Immature natural killer cell (primary cell): ENCODE measurements around the gene PEPD. TPM values are rescaled to one million over a fixed set of nuclear protein-coding genes. Genes with fewer than 3 reads are reported as not detected.
"Not testable (repeated sequence)": the region's sequence is repeated elsewhere in the genome, so short reads cannot be mapped to it uniquely, and the experiment has no call there.

ENCODE experiments used
- DNase-seq, 3 donors: peaks; one replicate each; pipeline ENCODE4 v3.0.0; 2022; ENCODE audit warnings: mixed read lengths in 1 of 3
- H3K27ac Mint-ChIP-seq, 6 donors: one replicate each; pipeline ENCODE4 v1.8.0; 2020; ENCODE audit warnings: mixed read lengths in 6 of 6, mild to moderate bottlenecking in 5 of 6, inconsistent platforms in 4 of 6, moderate library complexity in 3 of 6
- H3K27me3 Mint-ChIP-seq, 3 donors: one replicate each; pipeline ENCODE4 v1.8.0; 2020 to 2021; ENCODE audit warnings: low read depth in 3 of 3, mild to moderate bottlenecking in 3 of 3, mixed read lengths in 3 of 3, moderate library complexity in 3 of 3, inconsistent platforms in 1 of 3
- H3K36me3 Mint-ChIP-seq, 3 donors: one replicate each; pipeline ENCODE4 v1.8.0; 2020; ENCODE audit warnings: mixed read lengths in 3 of 3, inconsistent platforms in 2 of 3, mild to moderate bottlenecking in 2 of 3
- H3K4me1 Mint-ChIP-seq, 2 donors: one replicate each; pipeline ENCODE4 v1.8.0; 2020; ENCODE audit warnings: inconsistent platforms in 2 of 2, mild to moderate bottlenecking in 2 of 2, mixed read lengths in 2 of 2, moderate library complexity in 1 of 2
- H3K4me3 Mint-ChIP-seq, 5 donors: one replicate each; pipeline ENCODE4 v1.8.0; 2020; ENCODE audit warnings: mild to moderate bottlenecking in 5 of 5, mixed read lengths in 5 of 5, inconsistent platforms in 3 of 5, moderate library complexity in 3 of 5
- H3K9me3 Mint-ChIP-seq, 6 donors: one replicate each; pipeline ENCODE4 v1.8.0; 2020; ENCODE audit warnings: mild to moderate bottlenecking in 6 of 6, mixed read lengths in 6 of 6, inconsistent platforms in 4 of 6, moderate library complexity in 3 of 6
- polyA plus RNA-seq, 3 donors: library from polyadenylated mRNA; unstranded; fragments of 300-500 nt; fragmentation: Illumina TruSeq; gene quantifications; one replicate each; pipeline ENCODE4 v1.2.3, GENCODE V29; 2021

PEPD gene
- polyA plus RNA-seq: 100 to 1,000 TPM; 135 to 181 (median 142) TPM

DNA sequence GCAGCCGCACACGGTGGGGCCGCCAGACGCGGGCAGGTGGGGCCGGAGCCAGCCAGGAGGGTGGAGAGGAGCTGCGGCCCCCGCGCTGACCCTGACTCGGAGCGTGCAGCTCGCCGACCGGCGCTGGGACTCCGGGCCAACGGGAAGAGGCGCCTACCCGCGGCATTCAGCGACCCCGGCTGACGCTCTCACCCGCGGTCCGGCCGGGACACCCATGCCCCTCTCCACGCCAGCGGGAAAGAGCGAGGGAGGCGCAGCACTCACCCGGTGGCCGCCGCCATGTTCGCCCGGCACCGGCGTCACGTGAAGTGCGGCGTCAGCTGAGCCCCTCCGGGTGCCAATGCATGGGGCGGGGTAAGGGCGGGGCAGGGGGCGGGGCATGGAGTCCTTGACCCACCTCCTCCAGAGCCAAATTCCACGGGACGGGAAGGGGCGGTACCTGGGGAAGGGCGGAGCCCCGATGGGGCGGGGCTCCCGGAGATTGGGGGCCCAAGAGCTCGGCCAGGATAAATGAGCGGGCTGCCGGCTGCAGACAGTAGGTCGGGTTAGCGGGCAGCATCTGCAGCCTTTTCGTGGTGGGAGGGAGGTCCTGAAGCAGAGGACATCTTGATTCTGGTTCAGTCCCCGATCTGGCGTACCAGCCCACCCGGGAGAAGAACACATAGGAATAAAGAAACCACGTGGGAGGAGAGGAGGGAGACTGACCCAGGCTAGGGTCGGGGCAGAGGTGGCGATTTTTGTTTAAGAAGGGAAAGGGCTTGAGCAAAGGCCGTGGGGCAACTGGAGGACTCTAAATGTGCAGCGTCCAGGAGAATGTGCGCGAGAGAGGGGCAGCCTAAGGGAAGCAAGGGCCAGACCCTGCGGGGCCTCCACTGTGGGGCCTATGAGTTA lies at the start of gene PEPD:
TSS of gene PEPD (minus strand) at position 312 of the 891 bp plus-strand sequence. CDS start at position 281, 31 bp downstream.
- peak; percentile 72 to 77 (median 76) for DNase-seq
- H3K4me3 Mint-ChIP-seq: peak within 1 kb of the TSS; percentile 83 to 89 (median 87)
- peaks cover 0 to 2% (median 0%) of the 10 kb centered on the region in 3 donors for H3K27me3 Mint-ChIP-seq
- peak within 1 kb of the TSS; percentile 1 to 88 (median 78) for H3K27ac Mint-ChIP-seq
- peaks cover 21 to 26% of the 10 kb centered on the region in 2 donors for H3K4me1 Mint-ChIP-seq
- H3K36me3 Mint-ChIP-seq: no peaks in the 10 kb centered on the region
- H3K9me3 Mint-ChIP-seq: no peaks in the 10 kb centered on the region

DNA sequence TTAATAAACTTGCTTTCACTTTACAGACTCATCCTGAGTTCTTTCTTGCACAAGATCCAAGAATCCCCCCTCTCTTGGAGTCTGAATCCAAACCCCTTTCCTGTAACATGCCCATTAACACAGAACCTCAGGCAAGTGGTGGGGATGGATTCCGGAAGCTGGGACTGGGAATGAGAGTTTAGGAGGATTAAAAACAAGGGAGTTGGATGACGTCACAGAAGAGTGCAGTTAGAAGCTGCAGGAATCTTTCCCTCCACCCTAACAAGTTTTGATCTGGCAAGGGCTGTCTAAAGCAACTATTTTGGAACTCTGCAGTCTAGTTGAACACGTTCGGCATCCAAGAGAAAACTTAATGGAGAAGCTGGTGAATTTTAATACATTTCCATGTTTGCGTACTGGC lies 48.2 kb upstream of the PEPD start:
- Mint-ChIP-seq H3K9me3 (peaks cover 2 to 15% (median 11%) of the 10 kb centered on the region in 6 donors), H3K4me1 (no peaks in the 10 kb centered on the region), H3K36me3 (peaks cover 0 to 2% (median 0%) of the 10 kb centered on the region in 3 donors), H3K27me3 (peaks cover 12 to 21% (median 13%) of the 10 kb centered on the region in 3 donors), H3K27ac (no peak overlapping the region), H3K4me3 (no peak overlapping the region)
- DNase-seq: no peak

GRCh38 chr19:33568706-33569105 lies 47.1 kb upstream of the PEPD start:
- H3K9me3 Mint-ChIP-seq: peaks cover 0 to 5% (median 1%) of the 10 kb centered on the region in 6 donors
- H3K36me3 Mint-ChIP-seq: no peaks in the 10 kb centered on the region
- H3K27ac Mint-ChIP-seq: no peak overlapping the region
- H3K4me3 Mint-ChIP-seq: no peak overlapping the region
- peaks cover 12 to 19% (median 13%) of the 10 kb centered on the region in 3 donors for H3K27me3 Mint-ChIP-seq
- no peaks in the 10 kb centered on the region for H3K4me1 Mint-ChIP-seq
- no peak for DNase-seq

- Mint-ChIP-seq H3K4me3 (no peak overlapping the region), H3K27ac (no peak overlapping the region), H3K9me3 (no peaks in the 10 kb centered on the region), H3K27me3 (peaks cover 7 to 14% (median 11%) of the 10 kb centered on the region in 3 donors), H3K4me1 (no peaks in the 10 kb centered on the region), H3K36me3 (no peaks in the 10 kb centered on the region)
- no peak for DNase-seq
These were observed 43.3 kb upstream of the PEPD start for GRCh38 chr19:33564836-33565338.

DNA sequence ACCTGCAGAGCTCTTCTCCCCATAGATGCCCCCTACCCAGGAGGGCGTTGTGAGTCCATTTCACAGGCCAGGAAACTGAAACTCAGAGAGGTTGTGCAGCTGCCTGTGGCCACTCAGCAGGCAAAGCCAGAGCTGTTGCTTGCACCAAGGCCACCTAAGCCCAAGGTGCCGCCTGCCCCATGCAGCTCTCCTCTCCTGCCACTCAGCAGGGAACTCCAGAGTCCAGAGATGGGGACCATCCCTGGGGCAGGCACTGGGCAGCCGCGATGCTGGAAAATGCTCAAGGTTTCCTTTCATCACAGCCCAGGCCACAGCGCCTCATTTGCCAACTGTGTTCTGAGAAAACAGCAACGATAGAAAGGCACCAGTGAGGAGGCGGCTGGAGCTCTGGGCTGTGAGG lies 41.0 kb upstream of the PEPD start:
- no peaks in the 10 kb centered on the region for H3K4me1 Mint-ChIP-seq
- peaks cover 0 to 9% (median 3%) of the 10 kb centered on the region in 3 donors for H3K27me3 Mint-ChIP-seq
- no peak overlapping the region for H3K4me3 Mint-ChIP-seq
- no peak for DNase-seq
- no peaks in the 10 kb centered on the region for H3K36me3 Mint-ChIP-seq
- H3K27ac Mint-ChIP-seq: no peak overlapping the region
- H3K9me3 Mint-ChIP-seq: no peaks in the 10 kb centered on the region

- not testable (repeated sequence) for H3K36me3 Mint-ChIP-seq, H3K4me3 Mint-ChIP-seq, H3K27me3 Mint-ChIP-seq, H3K9me3 Mint-ChIP-seq, DNase-seq, H3K4me1 Mint-ChIP-seq, H3K27ac Mint-ChIP-seq
These were observed 40.1 kb upstream of the PEPD start for GRCh38 chr19:33561666-33562065.

- Mint-ChIP-seq H3K4me3 (no peak overlapping the region), H3K9me3 (no peaks in the 10 kb centered on the region), H3K27ac (no peak overlapping the region), H3K4me1 (no peaks in the 10 kb centered on the region), H3K36me3 (no peaks in the 10 kb centered on the region), H3K27me3 (peaks cover 0 to 5% (median 2%) of the 10 kb centered on the region in 3 donors)
- no peak for DNase-seq
These were observed 39.7 kb upstream of the PEPD start for GRCh38 chr19:33561261-33561660.

GRCh38 chr19:33559996-33560395 lies 38.4 kb upstream of the PEPD start:
- H3K27ac Mint-ChIP-seq: no peak overlapping the region

DNA sequence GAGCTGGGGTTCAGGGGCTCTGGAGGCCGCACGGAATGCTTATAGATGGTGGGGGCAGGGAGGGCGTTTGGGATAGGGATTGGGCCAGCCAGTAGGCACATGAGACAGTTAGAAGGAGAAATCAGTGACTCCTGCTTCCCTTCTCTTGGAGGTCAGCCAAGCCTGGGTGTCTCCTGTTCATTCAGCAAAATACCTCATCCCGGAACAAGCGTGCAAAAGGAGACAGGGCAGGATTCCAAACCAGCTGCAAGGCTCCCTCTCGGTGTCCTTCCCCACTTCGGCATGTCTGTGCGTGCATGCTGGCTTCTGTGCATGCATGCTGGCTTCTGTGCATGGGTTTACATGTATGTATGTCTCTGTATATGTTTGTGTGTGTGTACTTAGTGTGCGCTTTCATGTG lies 37.3 kb upstream of the PEPD start:
- H3K4me3 Mint-ChIP-seq: no peak overlapping the region
- H3K36me3 Mint-ChIP-seq: no peaks in the 10 kb centered on the region
- H3K27me3 Mint-ChIP-seq: peaks cover 0 to 3% (median 0%) of the 10 kb centered on the region in 3 donors
- H3K9me3 Mint-ChIP-seq: no peaks in the 10 kb centered on the region
- H3K27ac Mint-ChIP-seq: no peak overlapping the region
- no peak for DNase-seq
- no peaks in the 10 kb centered on the region for H3K4me1 Mint-ChIP-seq

More at GRCh38 chr19:33559996-33560395, 38.4 kb upstream of the PEPD start:
- H3K4me1 Mint-ChIP-seq: no peaks in the 10 kb centered on the region
- H3K27me3 Mint-ChIP-seq: peaks cover 0 to 4% (median 0%) of the 10 kb centered on the region in 3 donors
- H3K36me3 Mint-ChIP-seq: no peaks in the 10 kb centered on the region
- no peak for DNase-seq
- H3K4me3 Mint-ChIP-seq: no peak overlapping the region
- no peaks in the 10 kb centered on the region for H3K9me3 Mint-ChIP-seq

- H3K27ac Mint-ChIP-seq: no peak overlapping the region
- no peak for DNase-seq
- H3K36me3 Mint-ChIP-seq: no peaks in the 10 kb centered on the region
- H3K9me3 Mint-ChIP-seq: no peaks in the 10 kb centered on the region
- no peak overlapping the region for H3K4me3 Mint-ChIP-seq
- no peaks in the 10 kb centered on the region for H3K4me1 Mint-ChIP-seq
- peaks cover 0 to 3% (median 0%) of the 10 kb centered on the region in 3 donors for H3K27me3 Mint-ChIP-seq
These were observed 36.6 kb upstream of the PEPD start for GRCh38 chr19:33558151-33558550.

DNA sequence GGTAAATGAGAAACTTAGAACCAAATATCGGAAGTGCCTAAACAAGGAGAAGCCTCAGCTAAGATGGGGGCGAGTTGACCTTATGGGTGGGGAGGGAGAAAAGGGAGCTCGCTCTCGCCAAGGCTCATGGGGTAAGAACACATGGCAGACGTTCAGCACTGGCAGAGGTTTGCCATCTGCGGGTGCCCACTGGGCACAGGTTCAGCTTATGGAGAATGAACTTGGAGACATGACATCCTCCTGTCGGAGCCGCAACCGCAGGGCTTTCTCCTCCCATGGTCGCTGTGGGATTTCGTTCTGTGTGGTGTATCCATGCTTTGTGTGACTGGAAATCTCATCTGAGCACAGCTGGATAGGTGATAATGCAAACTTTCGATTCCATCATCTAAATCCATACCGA lies 36.1 kb upstream of the PEPD start:
- DNase-seq: no peak
- Mint-ChIP-seq H3K4me3 (no peak overlapping the region), H3K27ac (no peak overlapping the region), H3K36me3 (no peaks in the 10 kb centered on the region), H3K27me3 (peaks cover 0 to 3% (median 0%) of the 10 kb centered on the region in 3 donors), H3K4me1 (no peaks in the 10 kb centered on the region), H3K9me3 (no peaks in the 10 kb centered on the region)

DNA sequence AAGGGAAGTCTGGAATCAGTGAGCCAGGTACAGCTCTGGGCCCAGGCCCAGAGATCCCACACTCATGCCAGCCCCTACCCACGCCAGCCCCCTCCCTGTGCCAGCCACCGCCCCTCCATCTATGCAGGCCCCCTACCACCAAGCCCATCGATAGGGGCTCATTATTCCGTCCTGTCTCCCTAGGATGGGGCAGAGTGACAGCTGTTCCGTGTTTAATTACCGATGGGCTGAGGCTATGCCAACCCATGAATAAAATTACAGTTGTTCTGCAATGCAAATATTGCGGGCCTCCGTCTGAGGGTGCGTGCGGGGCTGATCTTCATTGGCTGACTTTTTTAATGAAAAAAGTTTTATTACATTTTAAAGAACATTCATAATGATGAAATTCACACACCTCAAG lies 35.6 kb upstream of the PEPD start:
- Mint-ChIP-seq H3K4me3 (no peak overlapping the region), H3K4me1 (no peaks in the 10 kb centered on the region), H3K36me3 (no peaks in the 10 kb centered on the region), H3K9me3 (no peaks in the 10 kb centered on the region), H3K27me3 (peaks cover 0 to 3% (median 0%) of the 10 kb centered on the region in 3 donors), H3K27ac (no peak overlapping the region)
- DNase-seq: no peak

DNA sequence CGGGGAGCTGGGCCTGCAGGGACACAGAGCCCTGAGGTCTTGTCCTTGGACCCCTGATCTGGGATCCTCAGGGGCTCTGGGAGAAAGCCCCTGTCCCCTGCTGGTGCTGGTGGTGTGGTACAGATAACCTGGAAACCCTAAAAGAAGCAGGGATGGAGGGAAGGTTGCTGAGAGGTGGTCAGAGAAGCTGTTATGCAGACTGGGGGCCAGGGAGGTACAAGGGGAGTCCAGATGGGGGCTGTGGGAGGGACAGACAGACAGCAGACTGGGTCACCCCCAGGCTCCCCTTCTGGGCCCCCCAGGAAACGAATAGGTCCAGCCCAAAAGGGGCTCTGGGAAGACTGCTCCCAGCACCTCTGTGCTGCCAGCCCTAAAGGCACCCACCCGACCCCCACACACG lies 34.7 kb upstream of the PEPD start:
- DNase-seq: no peak
- no peak overlapping the region for H3K4me3 Mint-ChIP-seq
- H3K9me3 Mint-ChIP-seq: no peaks in the 10 kb centered on the region
- H3K27ac Mint-ChIP-seq: no peak overlapping the region
- no peaks in the 10 kb centered on the region for H3K4me1 Mint-ChIP-seq
- H3K27me3 Mint-ChIP-seq: peaks cover 0 to 3% (median 0%) of the 10 kb centered on the region in 3 donors
- H3K36me3 Mint-ChIP-seq: no peaks in the 10 kb centered on the region

DNA sequence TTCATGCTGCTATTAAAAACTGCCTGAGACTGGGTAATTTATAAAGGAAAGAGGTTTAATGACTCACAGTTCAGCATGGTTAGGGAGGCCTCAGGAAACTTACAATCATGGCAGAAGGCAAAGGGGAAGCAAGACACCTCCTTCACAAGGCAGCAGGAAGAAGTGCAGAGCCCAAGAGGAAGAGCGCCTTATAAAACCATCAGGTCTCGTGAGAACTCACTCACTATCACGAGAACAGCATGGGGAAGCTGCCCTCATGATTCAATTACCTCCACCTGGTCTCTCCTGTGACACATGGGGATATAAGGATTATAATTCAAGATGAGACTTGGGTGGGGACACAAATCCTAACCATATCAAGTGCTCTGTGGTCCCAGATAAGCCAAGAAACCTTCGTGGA lies 34.1 kb upstream of the PEPD start:
- not testable (repeated sequence) for H3K4me1 Mint-ChIP-seq, H3K27me3 Mint-ChIP-seq, H3K9me3 Mint-ChIP-seq, H3K36me3 Mint-ChIP-seq, H3K4me3 Mint-ChIP-seq, DNase-seq, H3K27ac Mint-ChIP-seq
